Gastroesophageal sphincter (tissue), 4 donors: ENCODE data around the gene TNS1. TPM values are rescaled to one million over a fixed set of nuclear protein-coding genes. Genes with fewer than 3 reads are reported as not detected.

Experiments
- ATAC-seq: fragments of 150-250 bp; one replicate; pipeline ENCODE4 v1.9.1; 2016; ENCODE audit warnings: mild to moderate bottlenecking, moderate library complexity
- H3K27ac ChIP-seq, 4 donors: fragments of 200-600 bp; sonication (generic) in 3 of 4; 1 replicate in 3 of 4; 2 replicates in 1 of 4; pipeline ENCODE4 v1.5.1; 2016 to 2019
- H3K27me3 ChIP-seq: fragments of 200-600 bp; sonication (generic); one replicate; pipeline ENCODE4 v1.5.1; 2019
- H3K36me3 ChIP-seq, 2 donors: fragments of 200-600 bp; sonication (generic); one replicate each; pipeline ENCODE4 v1.5.1; 2019; ENCODE audit warnings: control low read depth in 1 of 2
- H3K4me1 ChIP-seq, 3 donors: fragments of 200-600 bp; sonication (generic); 1 replicate in 2 of 3; 2 replicates in 1 of 3; pipeline ENCODE4 v1.5.1; 2016 to 2019; ENCODE audit warnings: control low read depth in 2 of 3
- H3K4me3 ChIP-seq, 2 donors: fragments of 200-600 bp; sonication (generic); one replicate each; pipeline ENCODE4 v1.5.1; 2019; ENCODE audit warnings: mild to moderate bottlenecking in 1 of 2, moderate library complexity in 1 of 2
- H3K9me3 ChIP-seq, 3 donors: fragments of 200-600 bp; sonication (generic); one replicate each; pipeline ENCODE4 v1.5.1; 2017 to 2019; ENCODE audit warnings: control low read depth in 2 of 3
- EP300 ChIP-seq: sonication (generic); formaldehyde crosslinking; IDR thresholded peaks from one replicate; pipeline ENCODE4 v1.6.1; 2017; ENCODE audit warnings: antibody characterized with exemption, mild to moderate bottlenecking
- POLR2A ChIP-seq, 2 donors: fragments of 450-650 bp; IDR thresholded peaks; one replicate each; pipeline ENCODE4 v1.6.1; 2017; ENCODE audit warnings: antibody characterized with exemption in 2 of 2, mild to moderate bottlenecking in 2 of 2, moderate library complexity in 1 of 2
- POLR2AphosphoS5 ChIP-seq: sonication (generic); formaldehyde crosslinking; IDR thresholded peaks from one replicate; pipeline ENCODE4 v1.6.1; 2017; ENCODE audit warnings: antibody characterized with exemption
- WGBS, 2 donors: methylation state at CpG; one replicate each; pipeline ENCODE4 v1.1.5; 2018; ENCODE audit warnings: low coverage in 1 of 2; 5-methylcytosine and 5-hydroxymethylcytosine counted together
- total RNA-seq, 4 donors: library from RNA; depleted of rRNA; stranded (reverse); fragments of >200 nt; gene quantifications; one replicate each; pipeline ENCODE4 v1.1.0, GENCODE V29; 2016
- TF ChIP-seq, protein P1 (sequence below), 4 experiments: fragments of 200-600 bp in 2 of 4; fragments of 450-650 bp in 2 of 4; sonication (generic) in 1 of 4; IDR thresholded peaks; one replicate each; pipeline ENCODE4 v1.5.1; 2017 to 2019; ENCODE audit warnings: antibody characterized with exemption in 4 of 4, mild to moderate bottlenecking in 2 of 4, moderate library complexity in 2 of 4

The TNS1 gene
- total RNA-seq, 4 donors from 2014 or later: 825 to 2,193 (median 1,462) TPM

DNA sequence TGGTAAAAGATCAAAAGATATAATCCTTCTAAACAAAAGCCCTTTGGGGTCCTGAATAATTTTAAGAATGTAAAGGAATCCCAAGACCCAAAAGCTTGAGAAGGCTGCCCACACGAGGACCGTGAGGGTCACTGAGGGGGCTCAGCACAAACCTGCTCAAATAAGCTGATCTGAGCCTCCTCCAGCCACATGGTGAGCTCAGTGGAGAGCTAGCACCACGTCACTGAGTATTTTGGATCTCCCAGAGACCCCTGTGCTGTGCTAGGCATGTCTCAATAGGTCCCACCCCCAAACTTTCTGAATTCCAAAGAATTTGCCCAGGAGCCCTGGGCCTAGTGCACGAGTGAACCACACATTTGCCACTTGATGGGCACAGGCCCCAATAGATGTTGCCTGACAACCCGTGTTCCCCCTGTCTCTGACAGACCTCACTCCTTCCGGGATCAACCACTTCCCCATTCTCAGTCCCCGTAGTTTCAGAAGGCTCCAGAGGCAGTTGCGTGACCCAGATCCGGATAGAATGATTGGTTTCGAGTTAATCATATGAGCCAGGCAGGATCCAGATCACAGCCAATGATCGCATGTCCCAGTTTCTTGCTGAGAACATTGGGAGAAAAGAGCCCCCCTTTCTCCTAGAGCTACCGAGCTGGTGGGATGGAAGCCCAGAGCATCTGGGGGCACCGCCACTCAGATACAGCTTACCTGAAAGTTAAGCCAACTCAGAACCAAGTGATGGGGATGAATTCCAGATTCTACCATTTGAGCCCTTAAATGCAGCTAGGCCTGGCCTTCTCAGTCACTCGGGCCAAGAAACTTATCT is 203.8 kb downstream of the TNS1 start:
- TF ChIP-seq, protein P1, sequence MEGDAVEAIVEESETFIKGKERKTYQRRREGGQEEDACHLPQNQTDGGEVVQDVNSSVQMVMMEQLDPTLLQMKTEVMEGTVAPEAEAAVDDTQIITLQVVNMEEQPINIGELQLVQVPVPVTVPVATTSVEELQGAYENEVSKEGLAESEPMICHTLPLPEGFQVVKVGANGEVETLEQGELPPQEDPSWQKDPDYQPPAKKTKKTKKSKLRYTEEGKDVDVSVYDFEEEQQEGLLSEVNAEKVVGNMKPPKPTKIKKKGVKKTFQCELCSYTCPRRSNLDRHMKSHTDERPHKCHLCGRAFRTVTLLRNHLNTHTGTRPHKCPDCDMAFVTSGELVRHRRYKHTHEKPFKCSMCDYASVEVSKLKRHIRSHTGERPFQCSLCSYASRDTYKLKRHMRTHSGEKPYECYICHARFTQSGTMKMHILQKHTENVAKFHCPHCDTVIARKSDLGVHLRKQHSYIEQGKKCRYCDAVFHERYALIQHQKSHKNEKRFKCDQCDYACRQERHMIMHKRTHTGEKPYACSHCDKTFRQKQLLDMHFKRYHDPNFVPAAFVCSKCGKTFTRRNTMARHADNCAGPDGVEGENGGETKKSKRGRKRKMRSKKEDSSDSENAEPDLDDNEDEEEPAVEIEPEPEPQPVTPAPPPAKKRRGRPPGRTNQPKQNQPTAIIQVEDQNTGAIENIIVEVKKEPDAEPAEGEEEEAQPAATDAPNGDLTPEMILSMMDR (IDR thresholded peaks at IDR 0.05): no peak
- peak; percentile 47 for TF ChIP-seq POLR2AphosphoS5

DNA sequence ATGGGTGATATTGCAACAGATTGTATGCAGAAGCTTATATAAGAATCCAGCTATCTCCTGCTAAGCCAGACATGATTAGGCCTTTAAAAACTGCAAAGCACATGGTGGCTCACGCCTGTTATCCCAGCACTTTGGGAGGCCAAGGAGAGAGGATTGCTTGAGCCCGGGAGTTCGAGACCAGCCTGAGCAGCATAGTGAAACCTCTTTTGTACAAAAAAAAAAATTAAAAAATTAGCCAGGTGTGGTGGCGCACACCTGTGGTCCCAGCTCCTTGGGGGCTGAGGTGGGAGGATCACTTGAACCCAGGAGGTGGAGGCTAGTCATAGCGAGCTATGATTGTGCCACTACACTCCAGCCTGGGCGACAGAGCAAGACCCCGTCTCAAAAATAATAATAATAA is 204.6 kb downstream of the TNS1 start:
- TF ChIP-seq POLR2A (IDR thresholded peaks at IDR 0.05) (no peak), POLR2AphosphoS5 (no peak)
- Histone ChIP-seq H3K27ac (peak overlapping the region; percentile 35 to 83 (median 80)), H3K9me3 (no peaks in the 10 kb centered on the region), H3K36me3 (peaks cover 0 to 37% of the 10 kb centered on the region in 2 donors), H3K4me3 (no peak overlapping the region), H3K27me3 (no peaks in the 10 kb centered on the region), H3K4me1 (peaks cover 0 to 91% (median 7%) of the 10 kb centered on the region in 3 donors)
- WGBS, 2 donors: 85 to 92% methylated on average over 4 to 7 of the region's 7 CpGs
- no peak for ATAC-seq

More for the DNA sequence above, 203.8 kb downstream of the TNS1 start:
- Histone ChIP-seq H3K36me3 (peaks cover 0 to 44% of the 10 kb centered on the region in 2 donors), H3K4me3 (no peak overlapping the region), H3K4me1 (peaks cover 0 to 91% (median 7%) of the 10 kb centered on the region in 3 donors), H3K9me3 (no peaks in the 10 kb centered on the region), H3K27ac (peak overlapping the region; percentile 35 to 83 (median 80)), H3K27me3 (no peaks in the 10 kb centered on the region)
- WGBS, 2 donors: 44 to 49% methylated on average over 8 to 9 of the region's 14 CpGs
- peak; percentile 34 for ATAC-seq

DNA sequence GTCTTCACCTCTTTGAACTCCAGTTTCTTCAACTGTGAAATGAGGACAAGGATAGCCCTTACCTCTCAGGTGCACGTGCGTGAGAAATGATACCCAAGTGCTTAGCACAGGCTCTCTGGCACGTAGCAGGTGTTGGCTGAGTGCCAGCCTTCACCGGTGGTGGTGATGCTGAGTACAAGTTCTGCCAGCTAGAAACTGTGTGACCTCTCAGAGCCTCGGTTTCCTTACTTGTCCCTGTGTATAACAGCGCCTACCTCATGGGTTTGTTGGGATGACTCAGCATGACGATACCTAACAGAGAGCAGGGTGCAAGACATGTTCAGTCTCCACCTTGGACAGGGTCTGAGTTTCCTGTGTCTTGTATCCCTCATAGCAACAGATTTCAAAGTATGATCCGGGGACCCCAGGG is 205.1 kb downstream of the TNS1 start:
- peak; percentile 72 for TF ChIP-seq POLR2AphosphoS5
- no peak for TF ChIP-seq EP300
- 41 to 100% methylated on average over 1 to 7 of the region's 8 CpGs for WGBS, 2 donors
- Histone ChIP-seq H3K36me3 (peaks cover 0 to 31% of the 10 kb centered on the region in 2 donors), H3K4me1 (peaks cover 0 to 86% (median 7%) of the 10 kb centered on the region in 3 donors), H3K27ac (peak overlapping the region; percentile 63 to 83 (median 80)), H3K9me3 (no peaks in the 10 kb centered on the region), H3K27me3 (no peaks in the 10 kb centered on the region), H3K4me3 (no peak overlapping the region)
- ATAC-seq: peak; percentile 55

DNA sequence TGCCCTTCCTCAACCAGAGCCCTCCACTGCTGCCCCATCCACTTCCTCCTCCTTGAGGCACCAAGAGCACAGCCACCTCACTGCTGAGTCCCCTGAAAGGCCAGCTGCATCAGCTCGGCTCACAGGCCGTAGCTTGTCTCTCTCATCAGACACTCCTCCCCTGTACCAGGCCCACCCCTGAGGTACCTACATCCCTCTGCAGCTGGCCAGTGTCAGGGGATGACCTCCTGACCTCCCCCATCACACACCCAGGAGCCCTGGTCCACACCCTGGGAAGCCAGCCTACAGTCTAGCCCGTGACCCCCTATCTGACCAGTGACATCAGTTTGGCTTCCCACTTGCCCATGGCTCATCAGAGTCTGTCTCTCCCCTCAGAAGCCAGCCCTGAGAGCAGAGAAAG is 205.6 kb downstream of the TNS1 start:
- peaks cover 0 to 81% (median 7%) of the 10 kb centered on the region in 3 donors for H3K4me1 ChIP-seq
- H3K27ac ChIP-seq: peak overlapping the region; percentile 63 to 83 (median 80)
- WGBS, 2 donors: 29 to 30% methylated on average over 1 to 2 of the region's 3 CpGs

DNA sequence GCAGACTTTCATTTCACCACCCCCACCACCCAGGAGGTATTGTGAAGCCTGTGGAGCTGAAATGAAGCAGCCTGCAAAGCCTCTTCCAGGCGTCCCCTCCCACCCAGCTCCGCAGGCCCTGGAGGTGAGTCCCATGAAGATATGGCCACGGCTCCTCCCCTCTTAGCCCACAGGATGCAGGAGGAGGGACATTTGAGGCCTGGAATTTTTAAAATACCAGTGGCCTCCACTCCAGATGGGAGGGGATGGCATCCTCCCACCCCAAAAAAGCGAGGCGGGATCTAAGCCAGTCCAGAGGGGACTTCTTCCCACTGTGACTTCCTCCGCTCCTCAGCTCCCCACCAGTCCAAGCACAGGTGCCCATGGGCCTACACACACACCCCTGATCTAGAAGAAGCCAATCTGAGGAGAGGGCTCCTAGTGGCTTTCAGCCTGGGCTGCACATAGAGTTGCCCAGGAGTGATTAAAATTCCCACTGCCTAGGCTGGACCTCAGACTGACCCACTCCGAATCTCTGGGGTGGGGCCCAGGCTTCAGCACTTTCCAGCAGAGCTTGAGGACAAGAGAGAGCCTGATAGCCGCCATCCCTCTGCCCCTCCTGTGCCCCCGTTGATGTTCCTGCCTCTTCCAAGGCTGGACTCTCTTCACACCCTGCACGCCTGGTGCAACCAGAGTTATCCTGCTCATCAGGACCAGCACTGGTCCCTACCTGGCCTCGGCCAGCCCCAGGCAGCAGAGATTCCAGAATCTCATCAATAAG is 206.9 kb downstream of the TNS1 start:
- no peak for ATAC-seq
- Histone ChIP-seq H3K27me3 (no peaks in the 10 kb centered on the region), H3K9me3 (no peaks in the 10 kb centered on the region), H3K4me3 (no peak overlapping the region), H3K36me3 (peaks cover 0 to 14% of the 10 kb centered on the region in 2 donors), H3K4me1 (peaks cover 0 to 71% (median 7%) of the 10 kb centered on the region in 3 donors), H3K27ac (peak overlapping the region in 3 of 4 donors; percentile 65 to 81 (median 79))
- 71 to 80% methylated on average over 3 of the region's 11 CpGs for WGBS, 2 donors
- TF ChIP-seq POLR2AphosphoS5 (peak; percentile 32), EP300 (no peak), POLR2A (IDR thresholded peaks at IDR 0.05) (no peak)
- TF ChIP-seq, protein P1 (IDR thresholded peaks at IDR 0.05): no peak

More for the DNA sequence above, 205.6 kb downstream of the TNS1 start:
- ATAC-seq: peak; percentile 14
- H3K27me3 ChIP-seq: no peaks in the 10 kb centered on the region
- peaks cover 0 to 26% of the 10 kb centered on the region in 2 donors for H3K36me3 ChIP-seq
- H3K4me3 ChIP-seq: no peak overlapping the region
- peak; percentile 39 for TF ChIP-seq POLR2AphosphoS5
- TF ChIP-seq, protein P1 (IDR thresholded peaks at IDR 0.05): no peak
- no peaks in the 10 kb centered on the region for H3K9me3 ChIP-seq
